Activated CD8-positive, alpha-beta T cell treated with anti-CD3 and anti-CD28 coated beads for 36 hours (primary cell): ENCODE results near the gene REXO4. TPM values are rescaled to one million over a fixed set of nuclear protein-coding genes. Genes with fewer than 3 reads are reported as not detected.

Experiments used
- ATAC-seq: fragments of 200-7000 bp; cut with Tn5 transposase; one replicate; pipeline ENCODE4 v1.10.0; 2021; ENCODE audit warnings: mild to moderate bottlenecking, moderate library complexity
- CTCF ChIA-PET: fragments of 350-600 bp; sonication (Branson Sonifier 250); formaldehyde crosslinking; loops from one replicate; lab custom pipeline; 2021; ENCODE audit warnings: antibody characterized with exemption; lab: Charles Lee
- POLR2A ChIA-PET: fragments of 350-600 bp; sonication (Branson Sonifier 250); formaldehyde crosslinking; loops from one replicate; lab custom pipeline; 2021; ENCODE audit warnings: antibody characterized with exemption; lab: Charles Lee
- DNase-seq: peaks from one replicate; pipeline ENCODE4 v3.0.0-alpha.2; 2020
- H3K27ac Mint-ChIP-seq: one replicate; pipeline ENCODE4 v1.8.0; 2021; ENCODE audit warnings: mild to moderate bottlenecking, mixed read lengths
- H3K27me3 Mint-ChIP-seq: one replicate; pipeline ENCODE4 v1.8.0; 2021; ENCODE audit warnings: mixed read lengths
- H3K36me3 Mint-ChIP-seq: one replicate; pipeline ENCODE4 v1.8.0; 2021; ENCODE audit warnings: low read depth, mixed read lengths
- H3K4me1 Mint-ChIP-seq: one replicate; pipeline ENCODE4 v1.8.0; 2021; ENCODE audit warnings: low read depth, mixed read lengths
- H3K4me3 Mint-ChIP-seq: one replicate; pipeline ENCODE4 v1.8.0; 2021; ENCODE audit warnings: mild to moderate bottlenecking, moderate library complexity, mixed read lengths
- H3K9me3 Mint-ChIP-seq: one replicate; pipeline ENCODE4 v1.8.0; 2021; ENCODE audit warnings: mixed read lengths
- CTCF ChIP-seq: fragments of 200-600 bp; IDR thresholded peaks from one replicate; pipeline ENCODE4 v1.8.0; 2022; ENCODE audit warnings: antibody characterized with exemption, mild to moderate bottlenecking
- intact Hi-C: fragments of 100-400 bp; cut with micrococcal nuclease; formaldehyde crosslinking; loops from one replicate; pipeline ENCODE4 v1.10.0; 2022
- total RNA-seq, 2 experiments: library from RNA; stranded (reverse); gene quantifications; one replicate each; pipeline ENCODE4 v1.2.3, GENCODE V29; 2021

Gene REXO4
- total RNA-seq, 2 experiments from 2014 or later = 35.3 to 36.7 TPM

DNA sequence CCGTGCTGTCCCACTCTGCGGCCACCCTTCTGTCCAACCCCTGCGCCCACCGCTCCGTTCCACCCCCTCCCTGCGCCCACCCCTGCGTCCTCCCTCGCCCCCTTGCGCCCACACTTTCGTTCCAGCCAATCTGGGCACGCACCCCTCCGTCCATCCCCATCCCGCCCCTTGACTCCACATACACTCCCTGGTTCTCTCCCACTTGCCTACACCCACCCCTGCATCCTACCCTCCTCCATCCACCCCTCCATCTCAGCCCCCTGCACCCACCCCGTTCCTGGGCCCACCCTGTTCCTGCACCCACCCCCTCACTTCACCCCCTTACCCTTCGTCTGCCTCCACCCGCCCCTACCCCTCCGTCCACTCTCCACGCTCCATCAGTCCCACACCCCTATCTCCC, 11.4 kb upstream of the REXO4 start:
- H3K4me1 Mint-ChIP-seq = peaks cover 3% of the 10 kb centered on the region

GRCh38 chr9:133428617-133429101, 10.8 kb upstream of the REXO4 start:
- peak; percentile 25 for ATAC-seq
- H3K36me3 Mint-ChIP-seq = no peaks in the 10 kb centered on the region
- no peak overlapping the region for H3K27ac Mint-ChIP-seq
- ChIA-PET CTCF (no interaction called here), POLR2A (interaction anchor here (0.9 to 1.0 kb wide), 2 partner anchors 11 to 13 kb away, joined by 3 to 4 read pairs; partner anchors contain the start of gene REXO4)
- no peak for TF ChIP-seq CTCF
- no peaks in the 10 kb centered on the region for H3K9me3 Mint-ChIP-seq
- intact Hi-C loops = no loop called here
- peaks cover 3% of the 10 kb centered on the region for H3K4me1 Mint-ChIP-seq
- H3K4me3 Mint-ChIP-seq = no peak overlapping the region
- no peak for DNase-seq
- peaks cover 23% of the 10 kb centered on the region for H3K27me3 Mint-ChIP-seq

More for the DNA sequence above, 11.4 kb upstream of the REXO4 start:
- ATAC-seq = no peak
- DNase-seq = no peak
- intact Hi-C loops = no loop called here
- H3K4me3 Mint-ChIP-seq = no peak overlapping the region
- CTCF ChIA-PET = no interaction called here
- no peaks in the 10 kb centered on the region for H3K36me3 Mint-ChIP-seq
- H3K9me3 Mint-ChIP-seq = no peaks in the 10 kb centered on the region
- TF ChIP-seq CTCF = no peak
- H3K27ac Mint-ChIP-seq = no peak overlapping the region
- POLR2A ChIA-PET = no interaction called here
- peaks cover 23% of the 10 kb centered on the region for H3K27me3 Mint-ChIP-seq

DNA sequence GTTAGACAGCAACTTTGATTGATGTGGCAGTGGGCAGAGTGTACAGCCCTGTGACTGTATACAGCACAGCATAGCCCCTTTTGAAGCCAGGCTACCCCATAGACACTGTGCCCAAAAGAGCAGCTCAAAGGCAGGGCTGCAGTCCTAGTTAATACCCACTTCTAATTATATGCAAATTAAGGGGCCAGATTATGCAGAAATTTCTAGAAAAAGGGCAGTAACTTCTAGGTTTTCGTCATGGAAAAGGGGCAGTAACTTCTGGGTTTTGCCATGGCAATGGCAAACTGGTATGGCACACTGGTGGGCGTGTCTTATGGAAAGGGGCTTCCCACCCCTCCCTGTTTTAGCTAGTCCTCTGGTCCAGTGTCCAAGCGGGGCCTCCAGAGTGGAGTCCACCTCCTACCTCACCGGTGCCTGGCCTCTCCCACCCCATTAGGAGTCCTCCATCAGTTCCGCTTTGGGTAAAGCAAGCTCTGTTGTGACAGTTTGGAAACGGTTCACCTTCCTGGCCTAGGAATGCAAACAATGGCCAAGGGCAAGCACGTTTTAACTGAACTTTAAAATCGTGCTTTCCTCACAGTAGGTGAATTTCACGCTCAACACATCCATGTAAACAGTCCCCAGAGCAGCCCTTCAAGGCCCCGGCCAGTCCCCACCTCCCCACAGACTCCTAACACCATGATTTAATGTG, 10.0 kb upstream of the REXO4 start:
- intact Hi-C loops = no loop called here
- peaks cover 23% of the 10 kb centered on the region for H3K27me3 Mint-ChIP-seq

GRCh38 chr9:133426011-133426410, 8.2 kb upstream of the REXO4 start:
- no peak for DNase-seq
- Mint-ChIP-seq H3K27ac (no peak overlapping the region), H3K36me3 (no peaks in the 10 kb centered on the region), H3K4me1 (peaks cover 19% of the 10 kb centered on the region), H3K4me3 (no peak overlapping the region), H3K27me3 (peaks cover 23% of the 10 kb centered on the region), H3K9me3 (no peaks in the 10 kb centered on the region)
- no peak for TF ChIP-seq CTCF
- ChIA-PET CTCF (no interaction called here), POLR2A (no interaction called here)
- intact Hi-C loops = no loop called here
- no peak for ATAC-seq

More for the DNA sequence above, 10.0 kb upstream of the REXO4 start:
- Mint-ChIP-seq H3K4me1 (peaks cover 3% of the 10 kb centered on the region), H3K4me3 (peak overlapping the region; percentile 35), H3K27ac (no peak overlapping the region), H3K36me3 (no peaks in the 10 kb centered on the region), H3K9me3 (no peaks in the 10 kb centered on the region)
- no peak for DNase-seq
- POLR2A ChIA-PET = interaction anchor here (0.9 to 1.0 kb wide), 3 partner anchors 9 to 12 kb away, joined by 3 to 4 read pairs (median 3); partner anchors contain the start of gene REXO4
- no peak for ATAC-seq
- TF ChIP-seq CTCF = no peak
- CTCF ChIA-PET = interaction anchor here (0.7 kb wide), 1 partner anchor 242 kb away, joined by 5 read pairs; no protein-coding TSS in a partner anchor

GRCh38 chr9:133425049-133425632, 7.3 kb upstream of the REXO4 start:
- CTCF ChIA-PET = no interaction called here
- Mint-ChIP-seq H3K4me3 (no peak overlapping the region), H3K4me1 (peaks cover 27% of the 10 kb centered on the region), H3K36me3 (no peaks in the 10 kb centered on the region), H3K9me3 (no peaks in the 10 kb centered on the region), H3K27ac (no peak overlapping the region), H3K27me3 (peaks cover 20% of the 10 kb centered on the region)
- TF ChIP-seq CTCF = no peak
- ATAC-seq (no peak), DNase-seq (no peak)
- POLR2A ChIA-PET = interaction anchor here (1.6 kb wide), 1 partner anchor 73 kb away, joined by 4 read pairs; no protein-coding TSS in a partner anchor
- intact Hi-C loops = no loop called here
